GM21528 (cell line): Measurements from ENCODE around the gene FAM171A1.
"Not testable (repeated sequence)": the region's sequence is repeated elsewhere in the genome, so short reads cannot be mapped to it uniquely, and the experiment has no call there.

Experiments used
- ATAC-seq: cut with Tn5 transposase; IDR thresholded peaks from one replicate; pipeline ENCODE4 v1.9.1; 2021; ENCODE audit warnings: mild to moderate bottlenecking, moderate library complexity; ENCODE audit not compliant: unreplicated experiment, low FRiP score

Gene FAM171A1

DNA sequence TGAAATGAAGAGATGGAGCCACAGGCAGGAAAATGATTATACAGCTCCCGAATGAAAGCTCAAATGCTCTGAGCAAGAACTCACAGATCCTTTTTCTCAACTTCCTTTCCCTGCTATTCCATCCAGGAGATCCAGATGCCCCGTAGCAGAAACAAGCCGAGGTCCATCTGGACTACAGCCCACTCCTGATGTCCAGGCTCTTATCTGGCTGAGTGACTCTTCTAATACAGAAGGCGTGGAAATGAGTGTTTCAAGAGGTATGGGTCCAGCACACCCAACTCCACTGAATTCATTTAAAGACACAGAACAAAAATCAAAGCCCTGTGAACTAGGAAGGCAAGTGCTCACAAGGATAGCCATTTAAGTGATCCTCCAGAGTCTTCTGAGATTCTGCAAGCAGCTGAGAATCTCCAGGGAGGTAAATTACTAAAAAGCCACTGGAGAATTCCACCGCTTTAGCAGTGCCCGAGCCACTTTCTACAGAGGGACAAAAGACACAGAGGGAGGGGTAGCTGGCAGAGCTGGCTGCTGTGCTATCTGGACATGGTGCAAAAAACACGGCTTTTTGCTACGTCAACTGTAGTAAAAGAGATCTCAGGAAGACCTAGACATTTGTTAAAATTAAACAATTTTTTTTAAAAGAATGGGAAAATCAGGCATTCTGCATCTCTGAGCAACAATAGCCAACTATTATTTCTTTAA lies 24.5 kb downstream of the FAM171A1 start:
- no peak for ATAC-seq

DNA sequence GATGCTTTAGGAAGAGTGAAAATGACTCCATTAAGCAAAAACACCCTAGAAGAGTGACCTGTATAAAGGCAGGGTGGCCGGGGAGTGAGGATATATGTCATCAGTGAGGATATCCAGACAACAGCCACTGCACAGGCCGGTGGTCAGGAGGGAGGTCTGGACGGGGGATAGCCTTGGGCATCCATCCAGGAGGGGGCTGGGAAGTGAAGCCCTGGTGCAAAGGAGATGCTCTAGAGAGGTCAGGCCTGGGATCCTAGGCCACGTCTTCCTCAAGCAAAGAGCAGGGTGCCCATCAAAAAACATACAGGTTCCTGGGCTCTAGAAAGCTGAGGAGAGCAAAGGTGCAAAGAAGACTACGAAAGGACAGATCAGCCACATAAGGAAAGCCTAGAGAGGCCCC lies 25.6 kb downstream of the FAM171A1 start:
- no peak for ATAC-seq

DNA sequence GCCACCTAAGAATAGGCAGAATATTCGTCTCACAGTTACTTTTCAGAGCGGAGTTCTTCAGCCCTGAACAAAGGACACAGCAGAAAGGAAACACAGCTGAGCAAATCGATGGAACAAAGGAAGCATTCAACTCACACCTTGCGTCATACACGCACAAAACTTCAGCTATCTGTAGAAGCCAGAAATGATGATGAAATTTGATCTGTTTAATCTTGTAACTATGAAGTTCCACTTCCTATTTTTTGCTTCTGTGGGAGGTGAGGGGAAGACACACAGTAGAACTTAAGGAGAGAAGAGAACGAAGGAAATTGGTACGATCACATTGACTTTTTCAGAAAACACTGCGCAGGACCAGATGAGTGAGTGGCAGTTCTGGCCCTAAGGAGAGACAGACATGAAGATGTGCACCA lies 26.2 kb downstream of the FAM171A1 start:
- no peak for ATAC-seq

DNA sequence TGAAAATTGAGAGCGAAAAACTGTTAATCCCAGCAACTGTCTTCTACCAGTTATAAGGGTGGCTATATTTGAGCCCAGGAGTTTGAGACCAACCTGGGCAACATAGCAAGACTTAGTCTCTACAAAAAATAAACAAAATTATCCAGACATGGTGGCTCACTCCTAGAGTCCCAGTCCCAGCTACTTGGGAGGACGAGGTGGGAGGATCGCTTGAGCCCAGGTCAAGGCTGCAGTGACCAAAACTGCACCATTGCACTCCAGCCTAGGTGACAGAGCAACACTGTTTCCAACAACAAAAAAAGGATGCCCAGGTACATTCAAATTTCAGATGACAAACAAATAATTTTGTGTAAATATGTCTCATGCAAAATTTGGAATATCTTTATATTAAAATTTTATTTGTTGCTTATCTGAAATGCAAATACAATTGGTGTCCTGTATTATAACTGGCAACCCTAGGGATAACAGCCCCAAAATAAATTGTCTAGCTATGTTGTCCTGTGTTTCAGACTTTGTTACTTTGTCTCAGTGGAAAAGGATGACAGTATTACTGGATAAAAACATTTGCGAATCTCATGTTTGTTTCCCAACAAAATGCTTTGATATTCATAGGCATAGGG lies 26.7 kb downstream of the FAM171A1 start:
- no peak for ATAC-seq

DNA sequence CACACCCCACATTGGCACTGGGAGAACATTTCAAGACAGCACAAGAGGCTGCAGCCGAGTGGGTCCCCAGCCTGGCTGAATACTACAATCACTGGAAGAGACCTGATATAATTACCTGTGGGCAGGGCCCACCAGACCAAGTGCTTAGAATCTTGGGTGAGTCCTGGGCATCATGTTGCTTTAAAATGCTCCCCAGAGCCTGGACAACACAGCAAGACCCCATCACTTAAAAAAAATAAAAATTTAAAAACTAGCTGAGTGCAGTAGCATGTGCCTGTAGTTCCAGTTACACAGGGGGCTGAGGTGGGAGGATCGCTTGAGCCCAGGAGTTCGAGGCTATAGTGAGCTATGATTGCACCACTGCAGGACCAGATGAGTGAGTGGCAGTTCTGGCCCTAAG lies 28.1 kb downstream of the FAM171A1 start:
- ATAC-seq = no peak

DNA sequence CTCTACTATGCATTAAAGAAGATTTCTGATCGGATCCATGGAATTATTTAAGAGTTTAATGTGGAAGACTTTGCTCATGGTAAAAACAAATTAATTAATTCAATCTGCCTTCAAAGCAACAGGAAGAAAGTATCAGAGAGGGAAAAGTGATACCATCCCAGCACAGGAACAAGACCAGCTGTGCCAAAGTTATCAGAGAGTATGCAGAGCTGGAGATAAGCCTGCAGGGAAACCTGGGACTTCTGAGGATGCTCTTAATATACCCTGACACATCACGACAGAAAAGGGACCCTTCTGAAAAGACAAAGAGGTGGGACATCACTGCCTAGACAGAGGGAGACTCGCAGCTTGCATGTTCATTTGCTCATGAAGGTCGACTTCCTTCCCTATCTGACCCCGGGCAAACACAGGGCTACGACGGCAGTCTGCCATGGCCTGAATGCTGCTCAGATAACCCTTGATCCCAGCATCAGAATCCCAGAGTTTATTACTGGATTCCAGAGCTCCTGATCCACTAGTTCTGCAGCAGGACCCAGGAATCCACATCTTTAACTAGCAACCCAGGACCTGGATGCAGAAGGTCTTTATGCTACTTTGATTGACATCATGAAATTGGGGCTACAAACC lies 29.5 kb downstream of the FAM171A1 start:
- no peak for ATAC-seq

DNA sequence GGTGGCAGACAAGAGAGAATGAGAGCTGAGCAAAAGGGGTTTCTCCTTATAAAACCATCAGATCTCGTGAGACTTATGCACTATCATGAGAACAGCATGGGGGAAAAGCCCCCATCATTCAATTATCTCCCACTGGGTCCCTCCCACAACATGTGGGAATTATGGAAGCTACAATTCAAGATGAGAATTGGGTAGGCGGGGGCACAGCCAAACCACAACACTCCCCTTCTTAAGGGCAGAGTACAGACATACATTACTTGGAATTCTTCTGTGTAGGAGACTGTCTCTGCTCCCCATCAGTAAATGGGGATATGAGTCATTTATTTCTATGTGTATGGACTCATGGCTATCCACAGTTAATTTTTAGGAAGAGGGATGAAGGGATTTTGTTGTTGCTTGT lies 31.2 kb downstream of the FAM171A1 start:
- no peak for ATAC-seq

DNA sequence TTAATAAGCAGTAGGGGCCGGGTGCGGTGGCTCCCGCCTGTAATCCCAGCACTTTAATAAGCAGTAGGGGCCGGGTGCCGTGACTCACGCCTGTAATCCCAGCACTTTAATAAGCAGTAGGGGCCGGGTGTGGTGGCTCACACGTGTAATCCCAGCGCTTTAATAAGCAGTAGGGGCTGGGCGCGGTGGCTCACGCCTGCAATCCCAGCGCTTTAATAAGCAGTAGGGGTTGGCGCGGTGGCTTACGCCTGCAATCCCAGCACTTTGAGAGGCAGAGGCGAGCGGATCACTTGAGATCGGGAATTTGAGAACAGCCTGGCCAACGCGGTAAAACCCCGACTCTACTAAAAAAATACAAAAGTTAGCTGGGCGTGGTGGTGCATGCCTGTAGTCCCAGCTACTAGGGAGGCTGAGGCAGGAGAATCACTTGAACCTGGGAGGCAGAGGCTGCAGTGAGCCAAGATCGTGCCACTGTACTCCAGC lies 33.6 kb downstream of the FAM171A1 start:
- ATAC-seq = not testable (repeated sequence)

DNA sequence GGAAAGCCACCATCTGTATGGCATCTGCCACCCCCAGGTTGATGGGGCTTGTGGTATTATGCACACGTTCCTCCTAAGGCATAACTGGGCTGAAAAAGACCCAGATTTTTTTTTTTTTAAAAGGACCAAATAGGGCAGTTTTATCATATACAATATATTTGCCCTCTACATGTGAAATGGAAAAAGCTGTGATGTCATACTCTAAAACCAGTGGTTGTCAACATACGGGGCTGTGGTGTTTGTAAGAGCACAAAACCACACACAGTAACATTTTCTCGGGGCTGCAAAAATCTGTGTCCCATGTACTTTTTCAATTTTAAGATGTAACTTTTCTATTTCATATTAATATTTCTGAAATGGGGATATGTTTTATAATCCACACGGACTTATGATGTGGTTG lies 34.9 kb downstream of the FAM171A1 start:
- no peak for ATAC-seq

DNA sequence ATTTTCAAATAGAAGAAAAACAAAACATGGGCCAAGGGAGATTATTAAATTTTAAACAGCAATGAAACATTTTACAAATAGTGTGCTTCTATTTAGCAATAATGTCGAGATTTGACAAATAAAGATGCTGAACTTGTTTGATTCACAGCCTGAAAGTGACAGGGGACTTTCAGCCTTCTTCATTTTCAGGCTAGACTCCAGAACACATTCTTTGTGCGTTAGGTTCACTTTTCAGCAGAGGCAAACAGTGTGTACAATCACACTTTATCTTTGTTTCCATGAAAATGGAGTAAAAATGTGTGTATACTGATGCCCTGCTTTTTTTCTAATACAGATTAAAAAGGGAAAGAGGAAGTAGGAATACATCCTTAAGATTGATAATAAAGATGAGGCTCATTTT lies 35.6 kb downstream of the FAM171A1 start:
- no peak for ATAC-seq

DNA sequence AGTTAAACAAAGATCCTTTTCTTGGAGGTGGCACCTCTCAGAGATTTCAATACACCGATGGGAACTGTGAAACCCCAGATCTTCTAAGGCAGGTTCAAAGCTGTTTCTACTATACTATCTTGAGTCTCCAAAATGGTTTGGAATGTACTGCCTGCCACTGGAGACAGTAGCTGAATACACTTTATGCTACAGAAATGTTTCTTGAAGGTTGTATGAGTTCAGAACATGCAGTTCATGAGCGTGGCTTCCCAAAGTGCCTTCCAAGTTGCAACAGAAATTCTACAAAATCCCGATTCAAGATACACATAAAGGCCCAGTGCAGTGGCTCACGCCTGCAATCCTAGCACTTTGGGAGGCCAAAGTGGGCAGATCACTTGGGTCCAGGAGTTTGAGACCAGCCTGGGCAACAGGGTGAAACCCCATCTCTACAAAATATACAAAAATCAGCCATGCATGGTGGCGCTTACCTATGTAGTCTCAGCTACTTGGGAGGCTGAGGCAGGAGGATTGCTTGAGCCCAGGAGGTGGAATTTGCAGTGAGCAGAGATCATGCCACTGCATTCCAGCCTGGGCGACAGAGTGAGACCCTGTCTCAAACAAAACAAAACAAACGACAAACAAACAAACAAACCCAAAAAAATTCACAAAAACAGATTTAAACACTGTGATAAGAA lies 36.3 kb downstream of the FAM171A1 start:
- ATAC-seq = no peak

DNA sequence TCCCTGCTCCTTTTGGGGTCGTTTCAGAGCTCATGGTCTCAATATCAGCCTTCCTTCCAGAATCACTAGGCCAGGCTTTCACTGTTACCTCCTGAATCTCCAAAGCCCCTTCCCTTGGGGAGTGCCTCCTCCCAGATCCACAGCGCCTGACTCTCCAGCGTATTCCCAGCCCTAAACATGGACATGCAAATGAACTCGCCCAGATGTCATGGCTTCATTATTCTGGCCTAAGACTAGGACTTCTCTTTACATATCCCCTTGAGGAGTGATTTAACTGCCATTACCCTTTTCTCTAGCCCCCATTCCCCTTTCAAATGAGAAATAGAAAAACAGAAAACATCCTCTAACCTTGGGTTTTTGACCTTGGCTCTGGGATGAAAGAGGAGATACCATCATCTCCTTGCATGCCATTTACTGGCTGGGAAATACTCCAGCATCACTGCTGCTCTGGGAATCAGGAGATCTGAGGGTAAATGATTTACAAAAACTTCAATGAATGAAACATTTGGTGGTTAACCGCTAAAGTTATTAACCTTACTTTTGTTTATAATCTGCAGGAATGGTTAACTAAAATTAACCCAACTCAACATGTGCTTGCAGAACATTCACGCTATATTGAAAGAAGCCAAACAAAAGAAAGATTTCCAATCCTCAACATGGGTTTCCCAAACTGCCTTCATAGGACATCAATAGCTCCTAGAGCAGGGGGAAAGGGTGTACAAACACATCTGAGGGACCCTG lies 37.0 kb downstream of the FAM171A1 start:
- no peak for ATAC-seq

DNA sequence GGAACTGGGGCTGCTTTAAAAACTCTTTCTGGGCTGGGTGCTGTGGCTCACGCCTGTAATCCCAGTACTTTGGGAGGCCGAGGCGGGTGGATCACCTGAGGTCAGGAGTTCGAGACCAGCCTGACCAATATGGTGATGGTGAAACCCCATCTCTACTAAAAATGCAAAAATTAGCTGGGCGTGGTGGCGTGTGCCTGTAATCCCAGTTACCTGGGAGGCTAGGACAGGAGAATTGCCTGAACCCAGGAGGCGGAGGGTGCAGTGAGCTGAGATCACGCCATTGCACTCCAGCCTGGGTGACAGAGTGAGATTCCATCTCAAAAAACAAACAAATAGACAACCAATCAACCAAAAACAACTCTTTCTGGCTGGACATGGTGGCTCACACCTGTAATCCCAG lies 37.9 kb downstream of the FAM171A1 start:
- not testable (repeated sequence) for ATAC-seq

DNA sequence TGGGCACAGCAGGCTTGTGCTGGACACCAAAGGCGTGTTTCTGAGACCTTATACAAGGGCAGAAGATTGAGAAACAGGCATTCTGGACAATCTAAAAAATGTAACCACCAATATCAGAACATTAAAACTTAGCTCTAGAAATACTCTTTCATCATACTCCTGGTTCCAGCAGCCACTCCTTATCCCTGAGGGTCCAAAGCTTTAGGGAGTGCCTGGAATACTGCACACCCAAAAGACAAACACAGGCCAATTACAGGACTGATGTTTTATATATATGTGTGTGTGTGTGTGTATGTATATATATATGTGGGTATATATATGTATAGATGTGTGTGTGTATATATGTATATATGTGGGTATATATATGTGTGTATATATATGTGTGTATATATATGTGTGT lies 39.6 kb downstream of the FAM171A1 start:
- ATAC-seq = no peak

DNA sequence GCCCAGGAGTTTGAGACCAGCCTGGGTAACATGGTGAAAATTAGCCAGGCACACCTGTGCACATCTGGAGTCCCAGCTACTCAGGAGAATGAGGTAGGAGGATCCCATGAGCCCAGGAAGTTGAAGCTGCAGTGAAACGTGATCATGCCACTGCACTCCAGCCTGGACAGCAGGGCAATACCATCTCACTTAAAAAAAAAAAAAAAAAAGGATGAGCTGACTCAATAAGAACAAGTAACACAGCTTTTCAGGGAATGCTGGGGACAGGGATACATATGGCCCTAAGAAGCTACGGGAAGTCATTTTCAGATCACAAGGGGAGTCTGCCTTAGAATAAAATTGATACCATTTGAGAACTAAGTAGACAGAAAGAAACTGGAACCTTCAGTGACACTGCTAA lies 41.7 kb downstream of the FAM171A1 start:
- ATAC-seq = no peak

DNA sequence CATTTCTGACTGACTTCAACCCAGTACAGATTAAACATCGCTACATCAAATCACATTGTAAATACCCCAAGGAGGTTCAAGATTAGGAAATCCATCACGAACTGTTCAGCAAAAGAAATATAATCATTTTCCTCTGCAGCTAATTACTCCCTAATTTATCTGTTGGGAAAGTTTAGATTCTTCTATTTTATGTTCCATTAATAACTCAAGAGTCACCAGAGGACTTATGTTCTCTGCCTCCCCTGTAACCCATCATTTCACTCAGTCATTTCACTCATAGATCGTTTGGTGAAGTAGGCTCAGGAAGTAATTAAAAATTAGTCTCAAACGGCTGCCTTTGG lies 45.2 kb downstream of the FAM171A1 start:
- ATAC-seq = no peak

DNA sequence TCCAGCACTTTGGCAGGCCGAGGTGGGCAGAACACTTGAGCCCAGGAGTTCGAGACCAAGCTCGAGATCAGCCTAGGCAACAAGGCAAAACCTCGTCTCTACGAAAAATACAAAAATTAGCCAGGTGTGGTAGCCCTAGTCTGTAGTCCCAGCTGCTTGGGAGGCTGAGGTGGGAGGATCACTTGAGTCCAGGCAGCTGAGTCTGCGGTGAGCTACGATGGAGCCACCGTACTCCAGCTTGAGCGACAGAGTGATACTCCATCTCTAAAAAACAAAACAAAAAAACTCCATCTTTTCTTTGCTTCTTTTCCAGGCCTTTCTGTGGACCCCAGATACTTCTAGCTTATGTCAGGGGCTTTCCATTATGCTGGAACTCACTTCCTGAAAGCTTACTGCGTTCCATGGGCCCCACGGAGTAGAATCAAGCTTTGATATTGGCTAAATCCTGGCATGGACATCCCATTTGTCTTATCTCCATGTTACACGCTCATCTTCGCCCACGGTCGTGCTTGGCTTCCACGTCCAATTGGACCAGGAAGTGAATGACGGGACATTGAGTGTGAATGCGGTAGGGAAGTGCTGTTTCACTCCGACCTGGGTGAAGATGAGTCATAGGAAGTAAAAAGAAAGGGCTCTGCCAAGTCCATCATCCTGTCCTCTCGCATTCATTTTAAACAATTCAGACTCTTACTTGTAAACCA lies 45.7 kb downstream of the FAM171A1 start:
- no peak for ATAC-seq

DNA sequence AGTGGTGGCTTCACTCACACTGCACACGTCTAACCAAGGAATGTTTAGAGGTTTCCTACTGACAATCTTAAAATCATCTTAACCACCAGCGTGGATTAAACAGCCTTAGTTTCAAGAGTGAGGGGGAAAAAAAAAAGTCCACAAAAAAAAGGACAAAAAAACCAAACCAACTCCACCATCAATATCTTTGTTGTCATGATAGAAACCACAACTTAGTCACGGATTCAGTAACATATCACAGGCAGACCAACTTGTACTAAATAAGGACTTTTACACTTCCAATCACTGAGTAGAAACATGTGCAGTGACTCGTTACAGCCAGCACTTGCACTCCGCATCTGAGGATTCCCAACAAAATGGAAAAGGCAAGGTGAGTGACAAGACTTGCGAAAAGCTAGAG lies 46.5 kb downstream of the FAM171A1 start:
- no peak for ATAC-seq

DNA sequence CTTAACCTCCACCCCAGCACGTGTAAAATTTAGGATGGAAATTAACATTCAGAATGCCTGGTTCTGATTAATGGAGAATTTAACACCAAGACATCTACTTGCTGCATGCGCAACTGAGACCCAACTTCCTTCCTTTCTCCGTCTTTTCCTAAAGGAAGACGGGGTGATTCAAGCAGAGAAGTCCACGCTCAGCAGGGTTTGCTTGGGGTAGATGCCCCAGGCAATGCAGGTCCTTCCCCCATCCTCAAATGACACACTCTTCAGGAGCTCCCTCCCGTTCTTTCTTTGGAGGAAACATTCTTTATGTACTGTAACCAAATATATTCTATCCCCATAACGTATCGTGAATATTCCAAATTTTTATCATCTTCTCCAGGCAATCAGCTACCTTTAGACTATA lies 47.0 kb downstream of the FAM171A1 start:
- no peak for ATAC-seq

DNA sequence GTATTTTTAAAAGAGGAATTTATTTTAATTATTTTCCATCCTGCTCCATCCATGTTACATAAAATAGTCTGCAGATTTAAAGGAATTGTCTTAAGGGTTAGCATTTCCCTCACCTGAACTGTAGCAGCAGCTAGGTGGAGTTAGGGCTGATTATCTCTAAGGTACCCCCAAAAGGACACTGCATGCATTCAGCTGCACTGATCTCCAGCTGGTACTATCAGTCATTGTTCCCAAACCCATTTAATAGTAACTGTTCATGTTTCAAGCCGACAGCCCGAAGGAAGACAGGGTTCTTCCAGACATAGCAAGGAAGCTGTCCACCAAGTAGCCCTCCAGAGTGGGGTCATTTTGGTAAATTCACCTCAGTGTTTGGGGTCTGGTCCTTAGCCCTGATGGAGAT lies 48.7 kb downstream of the FAM171A1 start:
- no peak for ATAC-seq
